Naive thymus-derived CD4-positive, alpha-beta T cell (primary cell): ENCODE results near the gene LEMD1. TPM values are rescaled to one million over a fixed set of nuclear protein-coding genes. Genes with fewer than 3 reads are reported as not detected.

Experiments
- ATAC-seq: fragments of 150-1000 bp; cut with Tn5 transposase; 2 replicates; pipeline ENCODE4 v1.10.0; 2021; ENCODE audit warnings: mild to moderate bottlenecking, moderate library complexity
- CTCF ChIA-PET: fragments of 350-600 bp; sonication (Branson Sonifier 250); formaldehyde crosslinking; loops from one replicate; lab custom pipeline; 2021; ENCODE audit warnings: antibody characterized with exemption; lab: Charles Lee
- POLR2A ChIA-PET: fragments of 350-600 bp; sonication (Branson Sonifier 250); formaldehyde crosslinking; loops from one replicate; lab custom pipeline; 2021; ENCODE audit warnings: antibody characterized with exemption, inconsistent platforms; lab: Charles Lee
- DNase-seq, 9 donors: peaks; one replicate each; pipeline versions ENCODE4 v3.0.0 to v3.0.0-alpha.2; 2020 to 2022; ENCODE audit warnings: mixed read lengths in 1 of 9
- H3K27ac ChIP-seq: one replicate; pipeline ENCODE4 v1.7.0; 2013; ENCODE audit warnings: mild to moderate bottlenecking, low read depth, low read length, moderate library complexity
- H3K27me3 ChIP-seq, 2 donors: one replicate each; pipeline ENCODE4 v1.7.0; 2013; ENCODE audit warnings: low read length in 2 of 2, mild to moderate bottlenecking in 2 of 2, moderate library complexity in 2 of 2; ENCODE audit not compliant: control insufficient read depth in 2 of 2, insufficient read depth in 2 of 2
- H3K36me3 ChIP-seq, 3 experiments: 1 replicate in 2 of 3; 2 replicates in 1 of 3; pipeline ENCODE4 v1.7.0; 2013; ENCODE audit warnings: low read length in 3 of 3, mild to moderate bottlenecking in 3 of 3, moderate library complexity in 1 of 3; ENCODE audit not compliant: insufficient read depth in 3 of 3, control insufficient read depth in 2 of 3
- H3K4me1 ChIP-seq, 2 donors: one replicate each; pipeline ENCODE4 v1.7.0; 2013; ENCODE audit warnings: low read length in 2 of 2, mild to moderate bottlenecking in 2 of 2, moderate library complexity in 1 of 2; ENCODE audit not compliant: control insufficient read depth in 2 of 2, insufficient read depth in 2 of 2
- H3K4me3 ChIP-seq: 2 replicates; pipeline ENCODE4 v1.7.0; 2013; ENCODE audit warnings: mild to moderate bottlenecking, low read length
- H3K9me3 ChIP-seq, 3 experiments: 1 replicate in 2 of 3; 2 replicates in 1 of 3; pipeline ENCODE4 v1.7.0; 2013; ENCODE audit warnings: low read length in 3 of 3; ENCODE audit not compliant: control insufficient read depth in 2 of 3
- H3K27ac Mint-ChIP-seq, 9 donors: one replicate each; pipeline ENCODE4 v1.8.0; 2020 to 2022; ENCODE audit warnings: mixed read lengths in 9 of 9, mild to moderate bottlenecking in 8 of 9, moderate library complexity in 5 of 9, inconsistent platforms in 2 of 9
- H3K27me3 Mint-ChIP-seq, 5 donors: one replicate each; pipeline ENCODE4 v1.8.0; 2021 to 2022; ENCODE audit warnings: mixed read lengths in 5 of 5, mild to moderate bottlenecking in 1 of 5
- H3K36me3 Mint-ChIP-seq, 5 donors: one replicate each; pipeline ENCODE4 v1.8.0; 2020 to 2022; ENCODE audit warnings: mixed read lengths in 5 of 5, mild to moderate bottlenecking in 3 of 5, inconsistent platforms in 1 of 5
- H3K4me1 Mint-ChIP-seq, 7 donors: one replicate each; pipeline ENCODE4 v1.8.0; 2020 to 2022; ENCODE audit warnings: mixed read lengths in 7 of 7, mild to moderate bottlenecking in 3 of 7, inconsistent platforms in 1 of 7
- H3K4me3 Mint-ChIP-seq, 10 donors: one replicate each; pipeline ENCODE4 v1.8.0; 2020 to 2022; ENCODE audit warnings: mild to moderate bottlenecking in 10 of 10, mixed read lengths in 10 of 10, moderate library complexity in 6 of 10, inconsistent platforms in 2 of 10
- H3K9me3 Mint-ChIP-seq, 11 donors: one replicate each; pipeline ENCODE4 v1.8.0; 2020 to 2022; ENCODE audit warnings: mixed read lengths in 11 of 11, mild to moderate bottlenecking in 4 of 11, inconsistent platforms in 1 of 11, moderate library complexity in 1 of 11
- intact Hi-C, 2 donors: fragments of 100-400 bp; cut with micrococcal nuclease; formaldehyde crosslinking; loops; one replicate each; pipeline ENCODE4 v1.15.1; 2023
- polyA plus RNA-seq, 2 donors: library from polyadenylated mRNA; unstranded; fragments of 300-500 nt; fragmentation: Illumina TruSeq; gene quantifications; one replicate each; pipeline ENCODE4 v1.2.3, GENCODE V29; 2021
- total RNA-seq, 6 experiments: library from RNA in 5 of 6; stranded (reverse) in 5 of 6; gene quantifications; 1 replicate in 5 of 6; 2 replicates in 1 of 6; pipeline ENCODE4 v1.2.3 and lab custom pipeline; 2021 to 2026

Gene LEMD1
- total and polyA plus RNA-seq, 7 experiments from 2014 or later = 0.97 TPM; not detected in 6

DNA sequence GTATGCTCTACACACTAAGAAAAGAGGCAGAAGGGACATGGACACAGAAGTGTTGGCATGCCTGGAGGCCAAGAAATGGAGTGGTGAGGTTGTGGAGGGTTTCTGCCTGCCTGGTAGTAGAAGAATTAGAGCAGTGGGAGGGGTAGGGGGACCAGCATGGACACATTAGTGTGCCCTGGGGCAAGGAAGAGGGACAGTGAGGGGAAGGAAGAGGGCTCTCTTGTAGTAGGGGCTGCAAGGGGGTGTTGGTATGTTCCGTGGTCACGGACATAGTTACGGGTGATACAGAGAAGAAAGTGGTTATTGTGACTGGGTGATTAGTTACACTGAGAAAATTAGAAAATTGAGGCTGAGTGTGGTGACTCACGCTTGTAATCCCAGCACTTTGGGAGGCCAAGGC, 23.3 kb downstream of the LEMD1 start:
- no peaks in the 10 kb centered on the region for H3K4me1 ChIP-seq
- Mint-ChIP-seq H3K36me3 (no peaks in the 10 kb centered on the region), H3K9me3 (peaks cover 0 to 4% (median 0%) of the 10 kb centered on the region in 11 donors), H3K4me3 (no peak overlapping the region), H3K27me3 (peaks cover 0 to 50% (median 4%) of the 10 kb centered on the region in 5 donors), H3K4me1 (peaks cover 0 to 10% (median 0%) of the 10 kb centered on the region in 7 donors), H3K27ac (no peak overlapping the region)
- intact Hi-C loops = no loop called here
- no peak overlapping the region for H3K27ac ChIP-seq
- CTCF ChIA-PET = interaction anchor here (0.5 to 3.4 kb wide), 7 partner anchors 33 to 638 kb away, joined by 3 to 41 read pairs (median 4); no protein-coding TSS in a partner anchor
- DNase-seq (no peak), ATAC-seq (no peak)
- no peaks in the 10 kb centered on the region for H3K27me3 ChIP-seq
- no peak overlapping the region for H3K4me3 ChIP-seq
- POLR2A ChIA-PET = interaction anchor here (0.9 to 1.1 kb wide), 2 partner anchors 18 to 83 kb away, joined by 3 read pairs; no protein-coding TSS in a partner anchor
- H3K9me3 ChIP-seq = no peaks in the 10 kb centered on the region
- H3K36me3 ChIP-seq = no peaks in the 10 kb centered on the region

DNA sequence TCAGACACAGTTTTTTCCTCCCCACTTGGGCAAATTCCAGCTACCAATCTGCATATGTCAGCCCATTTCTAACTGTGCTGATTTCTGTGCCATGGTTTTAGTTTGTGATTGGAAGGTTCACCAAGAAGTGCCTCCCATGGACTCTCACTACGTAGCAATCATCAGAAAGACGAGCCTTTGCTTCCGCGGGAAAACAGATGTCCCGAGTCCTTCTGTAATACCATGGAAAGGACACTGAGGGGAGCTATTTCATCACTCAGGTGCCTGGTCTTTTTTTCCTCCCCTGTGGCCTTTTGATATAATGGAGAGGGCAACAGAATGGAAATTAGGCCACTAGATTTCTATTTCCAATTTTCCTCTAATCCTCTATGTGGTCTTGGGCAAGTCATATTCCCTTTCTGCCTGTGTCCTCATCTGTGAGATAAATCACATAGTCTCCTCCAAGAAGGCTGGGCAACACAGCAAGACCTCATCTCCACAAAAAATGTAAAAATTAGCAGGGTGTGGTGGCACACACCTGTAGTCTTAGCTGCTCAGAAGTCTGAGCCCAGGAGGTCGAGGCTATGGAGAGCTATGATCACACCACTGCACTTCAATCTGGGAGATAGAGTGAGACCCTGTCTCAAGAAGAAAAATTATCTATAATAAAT, 24.8 kb downstream of the LEMD1 start:
- H3K27ac Mint-ChIP-seq = no peak overlapping the region
- ChIA-PET CTCF (interaction anchor here (0.7 to 3.4 kb wide), 11 partner anchors 10 to 524 kb away, joined by 3 to 41 read pairs (median 4); no protein-coding TSS in a partner anchor), POLR2A (interaction anchor here (0.5 kb wide), 1 partner anchor 819 kb away, joined by 3 read pairs; no protein-coding TSS in a partner anchor)
- H3K4me1 ChIP-seq = no peaks in the 10 kb centered on the region
- H3K27me3 Mint-ChIP-seq = peaks cover 3 to 46% (median 14%) of the 10 kb centered on the region in 5 donors
- peaks cover 0 to 4% (median 0%) of the 10 kb centered on the region in 11 donors for H3K9me3 Mint-ChIP-seq
- no peaks in the 10 kb centered on the region for H3K36me3 Mint-ChIP-seq
- no peaks in the 10 kb centered on the region for H3K36me3 ChIP-seq
- intact Hi-C loops = loop anchor here (1.0 kb wide), 4 partner anchors 33 to 127 kb away; no protein-coding TSS in a partner anchor
- no peak overlapping the region for H3K4me3 ChIP-seq
- H3K4me1 Mint-ChIP-seq = peaks cover 0 to 10% (median 0%) of the 10 kb centered on the region in 7 donors
- no peaks in the 10 kb centered on the region for H3K9me3 ChIP-seq
- ATAC-seq (peak; percentile 37), DNase-seq (peak in 5 of 9 donors; percentile 14 to 32 (median 15))
- no peaks in the 10 kb centered on the region for H3K27me3 ChIP-seq
- no peak overlapping the region for H3K4me3 Mint-ChIP-seq
- no peak overlapping the region for H3K27ac ChIP-seq

DNA sequence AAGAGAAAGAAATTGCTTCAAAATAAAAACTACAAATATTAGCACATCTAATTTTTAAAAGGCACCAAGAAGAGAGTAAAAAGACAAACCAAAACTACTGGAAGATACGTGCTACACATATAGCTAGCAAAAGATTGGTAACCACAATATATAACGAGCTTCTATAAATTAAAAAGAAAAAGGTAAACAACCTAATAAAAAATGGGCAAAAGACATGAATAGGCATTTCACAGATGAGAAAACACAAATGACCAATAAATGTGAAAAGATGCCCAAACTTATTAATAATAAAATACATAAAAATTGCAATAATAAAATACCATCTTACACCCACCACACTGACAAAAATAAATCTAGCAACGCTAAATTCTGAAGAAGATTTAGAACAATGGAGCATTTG, 26.2 kb downstream of the LEMD1 start:
- DNase-seq (no peak), ATAC-seq (no peak)
- Mint-ChIP-seq H3K9me3 (peaks cover 0 to 2% (median 0%) of the 10 kb centered on the region in 11 donors), H3K36me3 (no peaks in the 10 kb centered on the region), H3K27me3 (peaks cover 5 to 52% (median 24%) of the 10 kb centered on the region in 5 donors), H3K27ac (no peak overlapping the region), H3K4me1 (peaks cover 0 to 10% (median 0%) of the 10 kb centered on the region in 7 donors), H3K4me3 (no peak overlapping the region)
- ChIA-PET POLR2A (interaction anchor here (0.6 kb wide), 1 partner anchor 104 kb away, joined by 7 read pairs; no protein-coding TSS in a partner anchor), CTCF (interaction anchor here (0.7 to 3.4 kb wide), 3 partner anchors 41 to 129 kb away, joined by 3 to 41 read pairs (median 23); no protein-coding TSS in a partner anchor)
- no peak overlapping the region for H3K27ac ChIP-seq
- no peaks in the 10 kb centered on the region for H3K36me3 ChIP-seq
- intact Hi-C loops = no loop called here
- H3K27me3 ChIP-seq = peaks cover 0 to 3% of the 10 kb centered on the region in 2 donors
- no peaks in the 10 kb centered on the region for H3K9me3 ChIP-seq
- no peak overlapping the region for H3K4me3 ChIP-seq
- no peaks in the 10 kb centered on the region for H3K4me1 ChIP-seq

DNA sequence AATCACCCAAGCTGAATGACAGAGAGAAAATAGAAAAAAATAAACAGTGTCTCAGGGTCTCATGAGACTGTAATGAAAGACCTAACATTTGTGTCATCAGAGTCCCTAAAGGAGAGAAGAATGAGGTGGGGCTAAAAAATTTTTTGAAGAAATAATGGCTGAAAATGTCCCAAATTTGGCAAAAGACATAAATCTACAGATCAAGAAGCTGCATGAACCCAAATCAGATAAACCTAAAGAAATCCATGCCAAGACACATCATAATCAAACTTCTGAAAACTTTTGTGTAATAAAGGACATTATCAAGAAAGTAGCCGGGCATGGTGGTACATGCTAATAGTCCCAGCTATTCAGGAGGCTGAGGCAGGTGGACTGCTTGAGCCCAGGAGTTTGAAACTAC, 29.2 kb downstream of the LEMD1 start:
- no peaks in the 10 kb centered on the region for H3K36me3 ChIP-seq
- Mint-ChIP-seq H3K4me3 (no peak overlapping the region), H3K27ac (no peak overlapping the region), H3K9me3 (peaks cover 0 to 2% (median 0%) of the 10 kb centered on the region in 11 donors), H3K4me1 (peaks cover 0 to 10% (median 0%) of the 10 kb centered on the region in 7 donors), H3K36me3 (no peaks in the 10 kb centered on the region), H3K27me3 (peaks cover 13 to 53% (median 30%) of the 10 kb centered on the region in 5 donors)
- ChIA-PET POLR2A (no interaction called here), CTCF (interaction anchor here (0.7 to 2.4 kb wide), 2 partner anchors 93 to 132 kb away, joined by 4 to 8 read pairs; no protein-coding TSS in a partner anchor)
- no peaks in the 10 kb centered on the region for H3K9me3 ChIP-seq
- peaks cover 0 to 4% of the 10 kb centered on the region in 2 donors for H3K27me3 ChIP-seq
- H3K27ac ChIP-seq = no peak overlapping the region
- ATAC-seq (no peak), DNase-seq (no peak)
- no peaks in the 10 kb centered on the region for H3K4me1 ChIP-seq
- intact Hi-C loops = no loop called here
- no peak overlapping the region for H3K4me3 ChIP-seq

DNA sequence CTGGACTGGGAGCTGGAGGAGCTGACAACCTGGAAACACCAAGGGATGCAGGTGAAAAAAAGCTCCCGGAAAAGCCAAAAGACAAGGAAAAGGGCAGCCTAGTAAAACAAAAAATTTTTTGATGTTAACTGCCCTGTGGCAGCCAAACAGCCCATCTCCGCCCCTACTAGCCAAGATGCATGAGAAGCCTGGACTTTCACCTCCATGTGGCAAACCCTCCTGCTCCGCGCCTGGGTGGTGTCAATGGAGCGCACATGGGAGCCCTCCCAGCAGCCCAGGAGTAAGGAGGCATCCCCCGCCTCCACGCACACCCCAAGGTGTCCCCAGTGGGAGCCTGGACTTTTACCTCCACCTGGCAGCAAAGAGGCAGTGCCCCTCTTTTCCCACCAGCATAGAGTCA, 30.5 kb downstream of the LEMD1 start:
- Histone ChIP-seq H3K27me3 (peaks cover 0 to 4% of the 10 kb centered on the region in 2 donors), H3K4me3 (no peak overlapping the region), H3K36me3 (no peaks in the 10 kb centered on the region), H3K27ac (no peak overlapping the region), H3K4me1 (no peaks in the 10 kb centered on the region), H3K9me3 (no peaks in the 10 kb centered on the region)
- Mint-ChIP-seq H3K27me3 (peaks cover 13 to 44% (median 30%) of the 10 kb centered on the region in 5 donors), H3K36me3 (no peaks in the 10 kb centered on the region), H3K27ac (no peak overlapping the region), H3K9me3 (peaks cover 0 to 2% (median 0%) of the 10 kb centered on the region in 11 donors), H3K4me1 (peaks cover 0 to under 1% (median 0%) of the 10 kb centered on the region in 7 donors), H3K4me3 (no peak overlapping the region)
- DNase-seq (no peak), ATAC-seq (no peak)
- ChIA-PET CTCF (interaction anchor here (1.3 to 2.4 kb wide), 2 partner anchors 94 to 110 kb away, joined by 3 to 8 read pairs; no protein-coding TSS in a partner anchor), POLR2A (interaction anchor here (0.6 to 0.7 kb wide), 2 partner anchors 61 to 93 kb away, joined by 3 to 5 read pairs; no protein-coding TSS in a partner anchor)
- intact Hi-C loops = no loop called here

DNA sequence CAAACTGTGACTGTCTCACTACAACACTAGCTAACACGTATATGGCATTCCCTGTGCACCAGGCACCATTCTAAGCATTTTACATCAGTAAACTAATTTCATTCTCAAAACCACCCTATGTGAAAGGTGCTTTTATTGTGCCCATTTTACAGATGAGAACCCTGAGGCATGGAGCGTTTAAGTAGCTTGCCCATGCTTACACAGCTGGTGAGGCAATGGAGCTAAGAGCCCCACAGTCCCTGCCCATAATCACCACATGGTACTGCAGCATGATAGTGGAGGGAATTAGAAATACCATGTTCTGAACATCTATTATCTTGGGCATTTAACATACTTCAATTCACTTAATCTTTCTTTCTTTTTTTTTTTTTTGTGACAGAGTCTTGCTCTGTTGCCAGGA, 34.0 kb downstream of the LEMD1 start:
- Histone ChIP-seq H3K9me3 (no peaks in the 10 kb centered on the region), H3K27me3 (peaks cover 0 to 4% of the 10 kb centered on the region in 2 donors), H3K27ac (no peak overlapping the region), H3K4me1 (no peaks in the 10 kb centered on the region), H3K4me3 (no peak overlapping the region), H3K36me3 (no peaks in the 10 kb centered on the region)
- Mint-ChIP-seq H3K27ac (no peak overlapping the region), H3K4me1 (no peaks in the 10 kb centered on the region), H3K9me3 (no peaks in the 10 kb centered on the region), H3K27me3 (peaks cover 12 to 34% (median 24%) of the 10 kb centered on the region in 5 donors), H3K36me3 (no peaks in the 10 kb centered on the region), H3K4me3 (no peak overlapping the region)
- ATAC-seq (no peak), DNase-seq (no peak)
- intact Hi-C loops = no loop called here
- ChIA-PET CTCF (no interaction called here), POLR2A (interaction anchor here (0.7 kb wide), 1 partner anchor 266 kb away, joined by 4 read pairs; no protein-coding TSS in a partner anchor)
